ENCODE results near the gene DHFR. TPM values are rescaled to one million over a fixed set of nuclear protein-coding genes. Genes with fewer than 3 reads are reported as not detected.
A peak's percentile ranks its signal among the peaks of the same experiment; 100 is the strongest.

DHFR gene
- total RNA-seq, 1 donor from 2014 or later: 128 TPM

DNA sequence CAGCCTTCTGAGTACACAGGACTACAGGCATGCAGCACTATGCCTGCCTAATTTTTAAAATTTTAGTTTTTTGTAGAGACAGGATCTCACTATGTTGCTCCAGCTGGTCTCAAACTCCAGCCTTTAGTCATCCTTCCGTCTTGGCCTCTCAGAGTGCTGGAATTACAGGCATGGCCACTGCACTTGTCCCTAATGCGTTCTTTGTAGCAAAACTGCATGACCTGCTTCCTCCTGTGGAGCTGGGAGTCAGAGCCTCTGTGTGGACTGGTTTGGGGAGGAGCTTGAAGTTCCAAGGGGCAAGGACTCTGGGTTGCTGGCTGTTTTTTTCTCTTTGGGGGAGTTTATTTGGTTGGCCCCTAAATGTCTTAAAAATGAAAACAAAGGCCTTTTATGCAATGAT is 62.0 kb downstream of the DHFR start:
- Mint-ChIP-seq H3K27me3 (ENCODE audit: insufficient read depth, low read depth) (peaks cover 3% of the 10 kb centered on the region), H3K4me3 (no peak overlapping the region), H3K36me3 (no peaks in the 10 kb centered on the region), H3K27ac (peak overlapping the region; percentile 31), H3K4me1 (peaks cover 2% of the 10 kb centered on the region), H3K9me3 (no peaks in the 10 kb centered on the region)
- H3K36me3 ChIP-seq: no peaks in the 10 kb centered on the region
- H3K4me3 ChIP-seq: no peak overlapping the region
- no peaks in the 10 kb centered on the region for H3K9me3 ChIP-seq (ENCODE audit: low read depth)
- H3K27ac ChIP-seq: no peak overlapping the region
- H3K4me1 ChIP-seq: peaks cover 9% of the 10 kb centered on the region
- no peaks in the 10 kb centered on the region for H3K79me2 ChIP-seq (ENCODE audit: low read depth)
- no peak overlapping the region for H3K4me2 ChIP-seq
- TF ChIP-seq EZH2phosphoT487 (IDR thresholded peaks at IDR 0.05): no peak
- no peak for TF ChIP-seq EZH2 (IDR thresholded peaks at IDR 0.05)
- TF ChIP-seq, protein P1, sequence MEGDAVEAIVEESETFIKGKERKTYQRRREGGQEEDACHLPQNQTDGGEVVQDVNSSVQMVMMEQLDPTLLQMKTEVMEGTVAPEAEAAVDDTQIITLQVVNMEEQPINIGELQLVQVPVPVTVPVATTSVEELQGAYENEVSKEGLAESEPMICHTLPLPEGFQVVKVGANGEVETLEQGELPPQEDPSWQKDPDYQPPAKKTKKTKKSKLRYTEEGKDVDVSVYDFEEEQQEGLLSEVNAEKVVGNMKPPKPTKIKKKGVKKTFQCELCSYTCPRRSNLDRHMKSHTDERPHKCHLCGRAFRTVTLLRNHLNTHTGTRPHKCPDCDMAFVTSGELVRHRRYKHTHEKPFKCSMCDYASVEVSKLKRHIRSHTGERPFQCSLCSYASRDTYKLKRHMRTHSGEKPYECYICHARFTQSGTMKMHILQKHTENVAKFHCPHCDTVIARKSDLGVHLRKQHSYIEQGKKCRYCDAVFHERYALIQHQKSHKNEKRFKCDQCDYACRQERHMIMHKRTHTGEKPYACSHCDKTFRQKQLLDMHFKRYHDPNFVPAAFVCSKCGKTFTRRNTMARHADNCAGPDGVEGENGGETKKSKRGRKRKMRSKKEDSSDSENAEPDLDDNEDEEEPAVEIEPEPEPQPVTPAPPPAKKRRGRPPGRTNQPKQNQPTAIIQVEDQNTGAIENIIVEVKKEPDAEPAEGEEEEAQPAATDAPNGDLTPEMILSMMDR (IDR thresholded peaks at IDR 0.05): no peak
- peak; percentile 31 for DNase-seq (ENCODE audit: low spot score)
- no peak overlapping the region for H3K9ac ChIP-seq
- no peaks in the 10 kb centered on the region for H3K27me3 ChIP-seq
- H2AFZ ChIP-seq (replicated peaks): peak overlapping the region; percentile 32
- H3F3A ChIP-seq (ENCODE audit: low read depth): peaks cover 6% of the 10 kb centered on the region
- no peaks in the 10 kb centered on the region for H4K20me1 ChIP-seq (ENCODE audit: low read depth)

DNA sequence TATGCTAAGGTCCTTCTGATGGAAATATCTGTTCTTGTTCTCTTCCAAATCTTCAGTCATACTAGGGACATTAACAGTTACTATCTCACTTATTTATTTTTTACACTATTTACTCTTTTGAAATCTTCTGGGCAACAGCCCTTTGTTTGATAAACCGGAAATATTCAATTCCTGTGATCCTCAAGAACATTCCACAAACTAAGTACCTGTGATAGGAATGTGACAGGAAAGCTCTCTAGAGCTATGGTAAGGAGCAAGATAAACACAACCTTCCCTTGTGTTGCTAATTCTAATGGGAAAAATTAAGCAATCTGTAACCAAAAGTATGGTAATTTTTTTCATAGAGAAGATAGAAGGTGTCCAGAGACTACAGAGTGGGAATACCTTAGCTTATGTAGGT is 62.7 kb downstream of the DHFR start:
- no peak for DNase-seq (ENCODE audit: low spot score)
- H3K27me3 Mint-ChIP-seq (ENCODE audit: insufficient read depth, low read depth): peaks cover 3% of the 10 kb centered on the region

DNA sequence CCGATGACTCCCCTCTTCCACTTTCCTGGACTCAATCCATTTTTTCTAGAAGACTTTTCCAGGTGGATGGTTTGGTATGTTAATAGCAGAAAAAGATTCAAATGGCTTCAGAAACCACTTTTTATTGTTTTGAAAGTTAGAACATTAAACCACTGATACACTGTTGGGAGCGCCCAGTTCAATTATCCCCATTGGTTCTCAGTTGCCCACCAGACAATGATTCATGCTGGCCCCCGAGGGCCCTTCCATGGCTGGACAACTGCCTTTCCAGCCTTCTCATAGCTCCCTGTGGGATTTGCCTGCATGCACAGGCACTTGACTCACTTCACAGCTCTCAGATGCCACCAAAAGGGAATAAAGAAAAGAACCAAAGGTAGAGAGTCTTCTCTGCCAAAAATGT is 63.4 kb downstream of the DHFR start:
- Histone ChIP-seq H2AFZ (replicated peaks) (no peak overlapping the region), H3K27me3 (no peaks in the 10 kb centered on the region), H3K27ac (no peak overlapping the region), H3K4me2 (no peak overlapping the region), H3K36me3 (no peaks in the 10 kb centered on the region), H3K9ac (no peak overlapping the region), H3K4me3 (no peak overlapping the region), H3K4me1 (peaks cover 9% of the 10 kb centered on the region), H3K9me3 (ENCODE audit: low read depth) (no peaks in the 10 kb centered on the region), H3K79me2 (ENCODE audit: low read depth) (no peaks in the 10 kb centered on the region), H4K20me1 (ENCODE audit: low read depth) (no peaks in the 10 kb centered on the region), H3F3A (ENCODE audit: low read depth) (peaks cover 6% of the 10 kb centered on the region)
- no peaks in the 10 kb centered on the region for H3K36me3 Mint-ChIP-seq
- H3K27me3 Mint-ChIP-seq (ENCODE audit: insufficient read depth, low read depth): peaks cover 6% of the 10 kb centered on the region
- no peak for TF ChIP-seq EZH2 (IDR thresholded peaks at IDR 0.05)
- TF ChIP-seq, protein P1 (IDR thresholded peaks at IDR 0.05): no peak
- no peak for TF ChIP-seq EZH2phosphoT487 (IDR thresholded peaks at IDR 0.05)
- peaks cover 2% of the 10 kb centered on the region for H3K4me1 Mint-ChIP-seq
- H3K27ac Mint-ChIP-seq: peak overlapping the region; percentile 43
- no peak for DNase-seq (ENCODE audit: low spot score)
- no peaks in the 10 kb centered on the region for H3K9me3 Mint-ChIP-seq
- no peak overlapping the region for H3K4me3 Mint-ChIP-seq

More for the DNA sequence above, 62.7 kb downstream of the DHFR start:
- Histone ChIP-seq H3K4me2 (no peak overlapping the region), H3K9me3 (ENCODE audit: low read depth) (no peaks in the 10 kb centered on the region), H3F3A (ENCODE audit: low read depth) (peaks cover 6% of the 10 kb centered on the region), H3K36me3 (no peaks in the 10 kb centered on the region), H4K20me1 (ENCODE audit: low read depth) (no peaks in the 10 kb centered on the region), H2AFZ (replicated peaks) (no peak overlapping the region), H3K4me3 (no peak overlapping the region), H3K27me3 (no peaks in the 10 kb centered on the region), H3K9ac (no peak overlapping the region), H3K79me2 (ENCODE audit: low read depth) (no peaks in the 10 kb centered on the region), H3K27ac (no peak overlapping the region), H3K4me1 (peaks cover 9% of the 10 kb centered on the region)
- Mint-ChIP-seq H3K36me3 (no peaks in the 10 kb centered on the region), H3K27ac (no peak overlapping the region), H3K4me1 (peaks cover 2% of the 10 kb centered on the region), H3K9me3 (no peaks in the 10 kb centered on the region), H3K4me3 (no peak overlapping the region)
- TF ChIP-seq EZH2 (IDR thresholded peaks at IDR 0.05): no peak
- TF ChIP-seq, protein P1 (IDR thresholded peaks at IDR 0.05): no peak
- TF ChIP-seq EZH2phosphoT487 (IDR thresholded peaks at IDR 0.05): no peak

All from neural progenitor cell (in vitro differentiated cells).